Thoracic aorta (tissue), 2 donors: Measurements from ENCODE around the gene BST1. TPM values are rescaled to one million over a fixed set of nuclear protein-coding genes. Genes with fewer than 3 reads are reported as not detected.
A peak's percentile ranks its signal among the peaks of the same experiment; 100 is the strongest.

Source experiments
- ATAC-seq: fragments of 150-250 bp; one replicate; pipeline ENCODE4 v1.8.0; 2017; ENCODE audit warnings: low read depth; ENCODE audit not compliant: insufficient number of reproducible peaks, low FRiP score
- DNase-seq: peaks from one replicate; pipeline ENCODE4 v3.0.0-alpha.2; 2020; ENCODE audit warnings: low spot score
- H3K27ac ChIP-seq, 2 donors: fragments of 200-600 bp; sonication (generic); 1 replicate in 1 of 2; 2 replicates in 1 of 2; pipeline ENCODE4 v1.5.1; 2016; ENCODE audit warnings: mild to moderate bottlenecking in 2 of 2, moderate library complexity in 2 of 2
- H3K27me3 ChIP-seq: fragments of 200-600 bp; sonication (generic); replicated peaks from 2 replicates; pipeline ENCODE4 v1.6.0; 2016; ENCODE audit warnings: mild to moderate bottlenecking; ENCODE audit not compliant: insufficient read depth
- H3K36me3 ChIP-seq: fragments of 200-600 bp; sonication (generic); one replicate; pipeline ENCODE4 v1.5.1; 2016
- H3K4me1 ChIP-seq, 2 donors: fragments of 200-600 bp; sonication (generic); 1 replicate in 1 of 2; 2 replicates in 1 of 2; pipeline versions ENCODE4 v1.5.1 to v1.6.0; 2016; ENCODE audit warnings: low read depth in 2 of 2, mild to moderate bottlenecking in 1 of 2; ENCODE audit not compliant: control insufficient read depth in 1 of 2
- H3K4me3 ChIP-seq: fragments of 200-600 bp; sonication (generic); 2 replicates; pipeline ENCODE4 v1.5.1; 2016; ENCODE audit warnings: mild to moderate bottlenecking
- H3K9me3 ChIP-seq: fragments of 200-600 bp; sonication (generic); 2 replicates; pipeline ENCODE4 v1.5.1; 2016
- CTCF ChIP-seq: fragments of 200-600 bp; sonication (generic); IDR thresholded peaks from one replicate; pipeline ENCODE4 v1.5.1; 2019; ENCODE audit warnings: antibody characterized with exemption
- total RNA-seq, 2 donors: library from RNA; depleted of rRNA; stranded (reverse); fragments of >200 nt; gene quantifications; one replicate each; pipeline versions ENCODE4 v1.1.0 to v1.2.3, GENCODE V29; 2016

The BST1 gene
- total RNA-seq, 2 donors from 2014 or later = 9.2 to 15.7 TPM

GRCh38 chr4:15716115-15716514, 13.2 kb downstream of the BST1 start:
- Histone ChIP-seq H3K9me3 (no peaks in the 10 kb centered on the region), H3K4me1 (peaks cover 4 to 16% of the 10 kb centered on the region in 2 donors), H3K27ac (no peak overlapping the region), H3K4me3 (no peak overlapping the region), H3K36me3 (no peaks in the 10 kb centered on the region), H3K27me3 (no peaks in the 10 kb centered on the region)
- DNase-seq = no peak
- no peak for ATAC-seq
- no peak for TF ChIP-seq CTCF

GRCh38 chr4:15717086-15717485, 14.2 kb downstream of the BST1 start:
- Histone ChIP-seq H3K27ac (peak overlapping the region in 1 of 2 donors; percentile 51), H3K9me3 (no peaks in the 10 kb centered on the region), H3K27me3 (no peaks in the 10 kb centered on the region), H3K4me3 (peak overlapping the region; percentile 26), H3K36me3 (no peaks in the 10 kb centered on the region), H3K4me1 (peaks cover 4 to 16% of the 10 kb centered on the region in 2 donors)
- DNase-seq = no peak
- no peak for TF ChIP-seq CTCF
- ATAC-seq = no peak

- Histone ChIP-seq H3K4me1 (peaks cover 4 to 16% of the 10 kb centered on the region in 2 donors), H3K27ac (peak overlapping the region in 1 of 2 donors; percentile 51), H3K9me3 (no peaks in the 10 kb centered on the region), H3K36me3 (no peaks in the 10 kb centered on the region), H3K27me3 (no peaks in the 10 kb centered on the region), H3K4me3 (no peak overlapping the region)
- ATAC-seq = no peak
- no peak for TF ChIP-seq CTCF
- no peak for DNase-seq
Measured at GRCh38 chr4:15717657-15718416, 15.0 kb downstream of the BST1 start.

- H3K36me3 ChIP-seq = no peaks in the 10 kb centered on the region
- no peak for ATAC-seq
Measured at GRCh38 chr4:15718465-15718864, 15.6 kb downstream of the BST1 start.

GRCh38 chr4:15718959-15719358, 16.1 kb downstream of the BST1 start:
- TF ChIP-seq CTCF = no peak
- no peak for DNase-seq
- ATAC-seq = no peak
- Histone ChIP-seq H3K36me3 (no peaks in the 10 kb centered on the region), H3K4me1 (peaks cover 4 to 16% of the 10 kb centered on the region in 2 donors), H3K4me3 (no peak overlapping the region), H3K9me3 (no peaks in the 10 kb centered on the region), H3K27ac (no peak overlapping the region), H3K27me3 (no peaks in the 10 kb centered on the region)

More at GRCh38 chr4:15718465-15718864, 15.6 kb downstream of the BST1 start:
- Histone ChIP-seq H3K27ac (no peak overlapping the region), H3K9me3 (no peaks in the 10 kb centered on the region), H3K4me3 (no peak overlapping the region), H3K27me3 (no peaks in the 10 kb centered on the region), H3K4me1 (peaks cover 4 to 16% of the 10 kb centered on the region in 2 donors)
- no peak for TF ChIP-seq CTCF
- DNase-seq = no peak
